ENCODE results near the gene RBM27.

RBM27 gene

GRCh38 chr5:146185161-146185560 is 18.2 kb upstream of the RBM27 start:
- no peaks in the 10 kb centered on the region for H3F3A ChIP-seq (ENCODE audit: insufficient read depth, low read length)
- H3K79me2 ChIP-seq (ENCODE audit: insufficient read depth, low read length): peaks cover 19% of the 10 kb centered on the region
- H3K27me3 ChIP-seq (ENCODE audit: insufficient read depth, low read length): no peaks in the 10 kb centered on the region
- no peak overlapping the region for H3K4me3 ChIP-seq (ENCODE audit: low read depth, low read length, poor library complexity, severe bottlenecking)
- H3K36me3 ChIP-seq (ENCODE audit: insufficient read depth, low read length): peaks cover 5% of the 10 kb centered on the region
- no peak overlapping the region for H3K9ac ChIP-seq (ENCODE audit: low read length)
- TF ChIP-seq, protein P1, sequence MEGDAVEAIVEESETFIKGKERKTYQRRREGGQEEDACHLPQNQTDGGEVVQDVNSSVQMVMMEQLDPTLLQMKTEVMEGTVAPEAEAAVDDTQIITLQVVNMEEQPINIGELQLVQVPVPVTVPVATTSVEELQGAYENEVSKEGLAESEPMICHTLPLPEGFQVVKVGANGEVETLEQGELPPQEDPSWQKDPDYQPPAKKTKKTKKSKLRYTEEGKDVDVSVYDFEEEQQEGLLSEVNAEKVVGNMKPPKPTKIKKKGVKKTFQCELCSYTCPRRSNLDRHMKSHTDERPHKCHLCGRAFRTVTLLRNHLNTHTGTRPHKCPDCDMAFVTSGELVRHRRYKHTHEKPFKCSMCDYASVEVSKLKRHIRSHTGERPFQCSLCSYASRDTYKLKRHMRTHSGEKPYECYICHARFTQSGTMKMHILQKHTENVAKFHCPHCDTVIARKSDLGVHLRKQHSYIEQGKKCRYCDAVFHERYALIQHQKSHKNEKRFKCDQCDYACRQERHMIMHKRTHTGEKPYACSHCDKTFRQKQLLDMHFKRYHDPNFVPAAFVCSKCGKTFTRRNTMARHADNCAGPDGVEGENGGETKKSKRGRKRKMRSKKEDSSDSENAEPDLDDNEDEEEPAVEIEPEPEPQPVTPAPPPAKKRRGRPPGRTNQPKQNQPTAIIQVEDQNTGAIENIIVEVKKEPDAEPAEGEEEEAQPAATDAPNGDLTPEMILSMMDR (IDR thresholded peaks at IDR 0.05; ENCODE audit: low read length): no peak
- TF ChIP-seq EZH2 (IDR thresholded peaks at IDR 0.05; ENCODE audit: borderline replicate concordance, low read length): no peak
- no peak overlapping the region for H3K4me2 ChIP-seq (ENCODE audit: low read length)
- peaks cover 19% of the 10 kb centered on the region for H3K4me1 ChIP-seq (ENCODE audit: insufficient read depth, low read length, severe bottlenecking)
- no peak overlapping the region for H3K27ac ChIP-seq (ENCODE audit: low read depth, low read length, poor library complexity, severe bottlenecking)
- H3K9me3 ChIP-seq (ENCODE audit: low read length): no peaks in the 10 kb centered on the region
- no peak overlapping the region for H2AFZ ChIP-seq (ENCODE audit: low read length)
- H3K9me2 ChIP-seq (ENCODE audit: low read depth, low read length): no peaks in the 10 kb centered on the region
- no peaks in the 10 kb centered on the region for H4K20me1 ChIP-seq (ENCODE audit: insufficient read depth, low read length)

DNA sequence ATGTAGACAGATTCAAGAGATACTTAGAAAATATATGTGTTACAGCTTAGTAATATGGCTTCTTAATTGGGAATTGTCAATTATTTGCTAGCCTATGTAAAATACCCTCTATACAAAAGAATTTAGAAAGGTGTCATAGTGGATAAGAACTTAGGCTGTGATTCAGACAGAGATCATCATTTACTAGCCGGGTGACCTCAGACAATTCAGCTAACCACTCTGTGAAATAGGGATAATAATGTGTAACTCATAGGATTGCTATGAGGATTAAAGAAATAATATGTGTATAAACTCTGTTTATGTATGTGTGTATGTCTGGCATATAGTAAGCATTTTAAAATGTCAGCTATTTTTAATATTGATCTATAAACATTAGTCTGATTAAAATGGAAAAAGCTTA is 15.0 kb upstream of the RBM27 start:
- TF ChIP-seq, protein P1 (IDR thresholded peaks at IDR 0.05; ENCODE audit: low read length): no peak
- no peak for TF ChIP-seq EZH2 (IDR thresholded peaks at IDR 0.05; ENCODE audit: borderline replicate concordance, low read length)
- no peak overlapping the region for H3K4me3 ChIP-seq (ENCODE audit: low read depth, low read length, poor library complexity, severe bottlenecking)
- H3K9ac ChIP-seq (ENCODE audit: low read length): no peak overlapping the region
- peaks cover 1% of the 10 kb centered on the region for H3K4me1 ChIP-seq (ENCODE audit: insufficient read depth, low read length, severe bottlenecking)
- H4K20me1 ChIP-seq (ENCODE audit: insufficient read depth, low read length): no peaks in the 10 kb centered on the region
- H3K9me3 ChIP-seq (ENCODE audit: low read length): no peaks in the 10 kb centered on the region
- H3K27ac ChIP-seq (ENCODE audit: low read depth, low read length, poor library complexity, severe bottlenecking): no peak overlapping the region
- H3K79me2 ChIP-seq (ENCODE audit: insufficient read depth, low read length): no peaks in the 10 kb centered on the region
- H2AFZ ChIP-seq (ENCODE audit: low read length): no peak overlapping the region
- no peaks in the 10 kb centered on the region for H3K9me2 ChIP-seq (ENCODE audit: low read depth, low read length)
- H3F3A ChIP-seq (ENCODE audit: insufficient read depth, low read length): no peaks in the 10 kb centered on the region
- H3K36me3 ChIP-seq (ENCODE audit: insufficient read depth, low read length): no peaks in the 10 kb centered on the region
- no peak overlapping the region for H3K4me2 ChIP-seq (ENCODE audit: low read length)
- no peaks in the 10 kb centered on the region for H3K27me3 ChIP-seq (ENCODE audit: insufficient read depth, low read length)

DNA sequence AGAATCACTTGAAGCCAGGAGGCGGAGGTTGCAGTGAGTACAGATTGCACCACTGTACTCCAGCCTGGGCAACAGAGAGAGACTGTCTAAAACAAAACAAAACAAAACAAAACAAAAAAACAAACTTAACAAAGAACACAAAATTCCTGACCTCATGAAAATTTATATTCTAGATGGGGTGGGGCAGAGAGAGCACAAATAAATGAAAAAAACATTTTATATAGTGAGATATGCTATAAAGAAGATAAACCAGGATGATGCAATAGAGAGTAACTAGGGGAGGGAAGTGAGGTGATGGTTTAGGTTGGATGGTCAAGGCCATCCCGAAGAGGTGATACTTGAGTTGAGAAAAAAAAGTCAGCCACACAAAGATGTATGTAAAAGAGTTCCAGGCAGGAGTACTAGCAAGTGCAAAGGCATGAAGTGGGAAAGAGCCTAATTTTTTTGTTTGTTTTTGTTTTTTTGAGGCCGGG is 10.8 kb upstream of the RBM27 start:
- H3K4me2 ChIP-seq (ENCODE audit: low read length): no peak overlapping the region
- H3K9ac ChIP-seq (ENCODE audit: low read length): no peak overlapping the region
- H3K9me2 ChIP-seq (ENCODE audit: low read depth, low read length): no peaks in the 10 kb centered on the region
- H3K27me3 ChIP-seq (ENCODE audit: insufficient read depth, low read length): no peaks in the 10 kb centered on the region
- H4K20me1 ChIP-seq (ENCODE audit: insufficient read depth, low read length): no peaks in the 10 kb centered on the region
- H3K4me1 ChIP-seq (ENCODE audit: insufficient read depth, low read length, severe bottlenecking): no peaks in the 10 kb centered on the region
- no peak overlapping the region for H2AFZ ChIP-seq (ENCODE audit: low read length)
- H3K36me3 ChIP-seq (ENCODE audit: insufficient read depth, low read length): no peaks in the 10 kb centered on the region
- H3F3A ChIP-seq (ENCODE audit: insufficient read depth, low read length): no peaks in the 10 kb centered on the region
- no peaks in the 10 kb centered on the region for H3K9me3 ChIP-seq (ENCODE audit: low read length)
- H3K27ac ChIP-seq (ENCODE audit: low read depth, low read length, poor library complexity, severe bottlenecking): no peak overlapping the region
- H3K4me3 ChIP-seq (ENCODE audit: low read depth, low read length, poor library complexity, severe bottlenecking): no peak overlapping the region
- no peak for TF ChIP-seq EZH2 (IDR thresholded peaks at IDR 0.05; ENCODE audit: borderline replicate concordance, low read length)
- TF ChIP-seq, protein P1 (IDR thresholded peaks at IDR 0.05; ENCODE audit: low read length): no peak
- no peaks in the 10 kb centered on the region for H3K79me2 ChIP-seq (ENCODE audit: insufficient read depth, low read length)

Measured in OCI-LY1 (cell line).